Muscle layer of colon (tissue), 2 donors: ENCODE measurements around the gene XYLT2.
"Not testable (repeated sequence)": the region's sequence is repeated elsewhere in the genome, so short reads cannot be mapped to it uniquely, and the experiment has no call there.

Experiments used
- H3K27ac ChIP-seq: one replicate; pipeline ENCODE4 v1.7.0; 2013; ENCODE audit warnings: low read depth, mild to moderate bottlenecking, low read length, moderate library complexity
- H3K27me3 ChIP-seq, 2 donors: one replicate each; pipeline ENCODE4 v1.7.0; 2013; ENCODE audit warnings: low read length in 2 of 2, mild to moderate bottlenecking in 2 of 2; ENCODE audit not compliant: insufficient read depth in 2 of 2, control insufficient read depth in 1 of 2
- H3K36me3 ChIP-seq: one replicate; pipeline ENCODE4 v1.7.0; 2013; ENCODE audit warnings: mild to moderate bottlenecking, low read length; ENCODE audit not compliant: insufficient read depth
- H3K4me1 ChIP-seq: one replicate; pipeline ENCODE4 v1.7.0; 2013; ENCODE audit warnings: mild to moderate bottlenecking, low read length; ENCODE audit not compliant: insufficient read depth
- H3K4me3 ChIP-seq, 2 donors: one replicate each; pipeline ENCODE4 v1.7.0; 2013; ENCODE audit warnings: low read length in 2 of 2, low read depth in 1 of 2, mild to moderate bottlenecking in 1 of 2, moderate library complexity in 1 of 2
- H3K9ac ChIP-seq: one replicate; pipeline ENCODE4 v1.7.0; 2013; ENCODE audit warnings: low read length
- H3K9me3 ChIP-seq: one replicate; pipeline ENCODE4 v1.7.0; 2013; ENCODE audit warnings: mild to moderate bottlenecking, low read length
- donor health status: abdominal sarcoma.
- donor health status: Adenocarcinoma of cecum.

XYLT2 gene

DNA sequence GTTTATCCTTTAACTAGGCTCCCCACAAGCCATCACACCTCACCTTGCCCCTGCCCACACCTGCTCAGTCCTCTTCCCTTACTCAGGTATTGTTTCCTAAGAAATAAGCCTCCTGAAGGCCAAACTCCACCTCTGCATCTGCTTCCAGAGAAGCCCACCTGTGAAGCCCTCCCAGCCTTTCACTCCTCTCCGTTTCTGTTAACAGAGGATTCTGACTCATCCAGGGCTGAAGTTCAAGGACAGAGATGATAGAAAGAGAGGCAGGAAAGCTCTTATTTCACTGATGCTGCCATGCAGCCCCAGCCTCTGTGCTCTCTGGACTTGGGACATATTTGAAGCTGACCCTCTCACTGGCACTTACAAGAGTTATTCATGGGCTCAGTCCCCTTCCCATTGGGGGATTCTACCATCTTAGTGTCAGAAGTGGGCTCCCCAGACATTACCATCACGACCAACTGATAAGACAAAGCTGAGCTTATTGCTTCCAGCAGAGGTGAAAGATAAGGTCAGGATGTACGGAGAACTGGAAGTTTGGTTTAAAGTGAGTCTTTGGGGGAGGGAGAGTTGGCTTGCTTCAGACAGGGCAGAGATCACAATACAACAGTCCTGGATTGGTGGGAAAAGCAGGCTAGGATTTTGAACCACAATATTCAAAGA, 35.3 kb upstream of the XYLT2 start:
- Histone ChIP-seq H3K4me3 (no peak overlapping the region), H3K36me3 (no peaks in the 10 kb centered on the region), H3K4me1 (no peaks in the 10 kb centered on the region), H3K9ac (no peak overlapping the region), H3K27me3 (no peaks in the 10 kb centered on the region), H3K9me3 (no peaks in the 10 kb centered on the region), H3K27ac (no peak overlapping the region)

DNA sequence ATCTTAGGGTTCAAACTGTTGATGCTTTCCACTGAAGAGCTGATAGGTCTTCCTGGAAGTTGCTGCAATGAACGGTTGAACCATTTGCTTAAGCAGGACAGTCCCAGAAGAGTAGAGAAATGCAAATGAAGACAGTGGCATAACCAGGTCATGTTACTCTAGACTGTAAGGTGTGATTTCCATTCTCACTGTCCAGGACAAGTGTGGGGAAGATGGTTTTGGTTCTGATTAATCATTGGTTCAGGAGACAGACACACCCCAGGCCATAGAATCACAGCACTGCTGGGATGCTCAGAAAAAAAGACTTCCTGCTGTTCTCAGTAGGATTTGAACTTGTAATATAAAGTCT, 34.8 kb upstream of the XYLT2 start:
- H3K9ac ChIP-seq: no peak overlapping the region
- no peaks in the 10 kb centered on the region for H3K36me3 ChIP-seq
- H3K27me3 ChIP-seq: no peaks in the 10 kb centered on the region
- no peak overlapping the region for H3K27ac ChIP-seq
- no peaks in the 10 kb centered on the region for H3K4me1 ChIP-seq
- no peaks in the 10 kb centered on the region for H3K9me3 ChIP-seq
- H3K4me3 ChIP-seq: no peak overlapping the region

DNA sequence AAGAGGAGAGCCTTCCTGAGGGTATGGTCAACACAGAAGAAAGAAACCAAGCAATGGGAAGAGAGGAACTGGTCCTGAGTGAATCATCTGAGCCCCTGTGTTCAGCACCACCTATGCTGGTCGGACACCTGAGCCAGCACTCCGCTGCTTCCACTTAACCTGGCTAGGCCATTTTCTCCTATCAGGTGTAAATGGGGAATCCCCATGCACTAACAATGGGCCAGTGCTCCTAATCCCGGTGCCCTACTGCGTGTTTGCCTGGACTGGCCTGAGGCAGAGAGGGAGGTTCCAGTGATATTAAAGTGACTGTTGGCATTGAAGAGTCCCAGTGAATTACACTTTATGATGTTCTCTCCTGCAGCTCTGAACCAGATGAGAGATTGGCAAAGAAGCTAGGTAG, 34.4 kb upstream of the XYLT2 start:
- Histone ChIP-seq H3K4me3 (no peak overlapping the region), H3K4me1 (no peaks in the 10 kb centered on the region), H3K9me3 (no peaks in the 10 kb centered on the region), H3K27me3 (no peaks in the 10 kb centered on the region), H3K9ac (no peak overlapping the region), H3K27ac (no peak overlapping the region), H3K36me3 (no peaks in the 10 kb centered on the region)

DNA sequence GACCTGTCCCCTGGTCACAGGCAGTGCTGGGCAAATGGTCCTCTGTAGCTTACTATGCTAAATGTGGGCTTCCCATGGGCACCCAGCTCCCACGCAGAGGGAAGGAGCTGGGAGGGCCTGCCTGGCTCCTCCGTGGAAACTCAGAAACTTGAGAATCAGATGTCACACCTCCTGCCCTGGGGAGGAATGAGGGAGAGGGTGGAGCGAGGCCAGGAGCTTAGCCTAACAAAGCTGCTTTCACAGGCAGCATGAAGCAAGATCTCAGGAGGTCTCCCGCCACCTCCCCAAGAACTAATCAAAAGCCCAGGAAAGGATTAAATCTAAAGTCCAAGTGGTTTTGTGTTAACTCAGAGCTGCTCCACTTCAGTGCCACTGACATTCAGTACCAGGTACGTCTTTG, 33.6 kb upstream of the XYLT2 start:
- Histone ChIP-seq H3K9ac (no peak overlapping the region), H3K4me1 (no peaks in the 10 kb centered on the region), H3K27me3 (no peaks in the 10 kb centered on the region), H3K4me3 (no peak overlapping the region), H3K9me3 (no peaks in the 10 kb centered on the region), H3K36me3 (no peaks in the 10 kb centered on the region), H3K27ac (no peak overlapping the region)

DNA sequence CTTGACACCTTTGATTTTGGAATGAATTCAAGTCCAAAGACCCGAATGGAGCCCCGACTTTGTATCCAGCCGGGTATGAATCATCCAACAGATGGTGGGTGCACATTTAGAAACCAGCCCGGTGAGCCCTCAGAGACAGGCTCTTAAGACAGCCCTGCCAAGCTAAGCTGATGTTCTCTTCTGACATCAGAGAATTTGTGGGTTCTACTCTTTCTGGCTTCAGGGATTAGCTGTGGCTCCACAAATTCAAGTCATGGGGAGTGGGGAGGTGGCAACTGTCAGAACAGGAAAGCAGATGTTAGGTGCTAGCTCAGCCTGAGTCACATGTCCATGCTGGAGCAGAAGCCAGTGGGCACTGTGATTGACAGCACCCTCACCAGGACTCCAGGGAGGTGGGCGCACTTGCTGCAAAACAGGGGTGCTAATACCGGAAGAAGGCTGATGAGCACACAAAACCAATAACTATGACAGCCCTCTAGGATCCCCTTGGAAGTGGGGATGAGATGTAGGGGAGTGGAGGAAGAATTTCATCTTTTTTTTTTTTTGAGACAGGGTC, 31.4 kb upstream of the XYLT2 start:
- no peak overlapping the region for H3K4me3 ChIP-seq
- H3K36me3 ChIP-seq: no peaks in the 10 kb centered on the region
- H3K4me1 ChIP-seq: no peaks in the 10 kb centered on the region
- H3K27me3 ChIP-seq: no peaks in the 10 kb centered on the region
- no peak overlapping the region for H3K9ac ChIP-seq
- H3K9me3 ChIP-seq: no peaks in the 10 kb centered on the region
- H3K27ac ChIP-seq: no peak overlapping the region

DNA sequence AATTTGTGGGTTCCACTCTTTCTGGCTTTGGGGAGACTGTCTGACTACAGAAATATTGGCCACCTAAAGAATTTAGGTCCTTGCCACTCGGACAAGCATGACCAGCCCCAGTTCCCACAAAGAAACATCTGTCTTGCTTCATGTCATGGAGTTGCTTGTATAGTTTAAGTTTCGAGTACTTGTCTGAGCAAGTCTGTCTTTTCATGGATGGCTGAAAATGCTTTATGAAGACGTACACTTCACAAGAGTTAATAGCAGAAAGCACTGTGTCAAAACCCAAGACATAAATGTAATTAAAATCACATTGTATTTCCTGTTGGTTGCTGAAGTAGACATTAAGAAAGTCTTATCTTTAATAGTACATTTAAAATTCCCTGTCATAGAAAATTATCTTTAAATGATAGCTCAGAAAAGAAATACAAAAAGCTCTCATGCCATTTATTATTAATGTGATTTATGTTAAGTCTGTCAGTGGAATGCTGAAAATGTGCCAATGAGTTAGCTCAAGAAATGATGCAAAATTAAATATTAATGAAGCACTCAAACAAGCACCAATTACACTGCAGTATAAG, 29.8 kb upstream of the XYLT2 start:
- Histone ChIP-seq H3K4me1 (no peaks in the 10 kb centered on the region), H3K27me3 (no peaks in the 10 kb centered on the region), H3K9ac (no peak overlapping the region), H3K36me3 (no peaks in the 10 kb centered on the region), H3K9me3 (no peaks in the 10 kb centered on the region), H3K27ac (no peak overlapping the region), H3K4me3 (no peak overlapping the region)

DNA sequence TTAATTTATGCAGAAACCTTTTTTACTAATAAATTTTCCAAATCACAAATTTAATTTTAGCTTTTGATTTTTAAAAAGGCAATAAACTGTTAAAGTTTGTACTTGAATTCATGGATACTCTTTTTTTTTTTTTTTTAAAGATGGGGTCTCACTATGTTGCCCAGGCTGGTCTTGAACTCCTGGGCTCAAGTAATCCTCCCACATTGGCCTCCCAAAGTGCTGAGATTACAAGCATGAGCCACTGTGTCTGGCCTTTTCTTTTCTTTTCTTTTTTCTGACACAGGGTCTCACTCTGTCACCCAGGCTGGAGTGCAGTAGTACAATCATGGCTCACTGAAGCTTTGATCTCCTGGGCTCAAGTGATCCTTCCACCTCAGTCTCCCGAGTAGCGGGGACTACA, 29.3 kb upstream of the XYLT2 start:
- H3K36me3 ChIP-seq, H3K9me3 ChIP-seq, H3K4me3 ChIP-seq, H3K27me3 ChIP-seq, H3K27ac ChIP-seq, H3K4me1 ChIP-seq, H3K9ac ChIP-seq: not testable (repeated sequence)

DNA sequence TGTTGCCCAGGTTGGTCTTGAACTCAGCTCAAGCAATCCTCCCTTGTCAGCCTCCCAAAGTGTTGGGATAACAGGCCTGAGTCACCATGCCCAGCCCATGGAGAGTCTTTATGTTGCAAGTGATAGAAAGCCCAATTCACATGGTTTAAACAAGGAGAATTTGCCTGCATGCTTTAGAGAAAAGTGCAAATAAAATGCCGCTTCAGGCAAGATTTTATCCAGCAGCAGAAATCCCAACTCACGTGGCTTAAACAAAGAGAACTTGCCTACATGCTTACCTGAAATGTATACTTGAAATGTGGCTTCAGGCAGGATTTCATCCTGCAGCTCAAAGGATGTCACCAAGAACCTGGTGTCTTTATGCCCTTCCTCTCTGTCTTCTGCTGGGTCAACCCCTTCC, 28.8 kb upstream of the XYLT2 start:
- no peak overlapping the region for H3K4me3 ChIP-seq
- no peaks in the 10 kb centered on the region for H3K9me3 ChIP-seq
- no peaks in the 10 kb centered on the region for H3K27me3 ChIP-seq
- H3K4me1 ChIP-seq: no peaks in the 10 kb centered on the region
- no peak overlapping the region for H3K9ac ChIP-seq
- no peak overlapping the region for H3K27ac ChIP-seq
- no peaks in the 10 kb centered on the region for H3K36me3 ChIP-seq

DNA sequence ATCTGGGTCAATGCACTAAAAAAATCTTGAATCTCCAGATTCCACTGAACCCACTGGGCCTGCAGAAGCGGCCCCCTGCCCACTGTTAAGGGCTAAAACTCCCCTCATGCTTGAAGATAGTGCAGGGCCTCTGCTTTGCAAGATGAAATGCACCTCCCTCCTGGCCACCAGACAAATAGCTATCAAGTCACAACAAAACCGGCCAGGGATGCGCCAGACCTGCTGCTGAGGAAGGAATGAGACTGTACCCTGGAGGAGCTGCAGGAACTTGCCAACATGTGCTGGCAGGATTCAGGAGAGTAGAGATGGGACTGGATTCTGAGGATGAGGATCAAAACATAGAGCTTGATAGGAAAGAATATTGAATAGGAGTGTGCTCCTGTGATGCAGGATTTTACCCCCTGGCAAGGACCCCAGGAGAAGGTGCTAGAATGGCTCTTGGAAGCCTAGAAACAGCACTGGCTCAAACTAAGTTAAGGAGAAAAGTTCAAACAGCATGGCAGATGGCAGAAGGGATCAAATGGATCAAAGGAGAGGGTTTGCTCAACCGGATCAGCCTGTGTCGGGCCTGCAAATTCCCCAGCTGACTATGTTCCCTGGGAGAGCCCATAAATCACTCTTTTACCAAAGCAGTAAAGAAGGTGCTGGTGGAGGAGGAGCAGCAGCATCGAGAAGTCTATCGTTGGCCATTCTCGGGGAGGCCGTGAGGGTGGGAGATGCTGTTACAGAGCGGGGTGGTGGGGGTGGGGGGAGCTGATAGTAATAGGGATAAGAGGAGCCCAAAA, 27.2 kb upstream of the XYLT2 start:
- no peaks in the 10 kb centered on the region for H3K9me3 ChIP-seq
- no peaks in the 10 kb centered on the region for H3K4me1 ChIP-seq
- no peak overlapping the region for H3K27ac ChIP-seq
- H3K36me3 ChIP-seq: no peaks in the 10 kb centered on the region
- no peaks in the 10 kb centered on the region for H3K27me3 ChIP-seq
- H3K4me3 ChIP-seq: no peak overlapping the region
- no peak overlapping the region for H3K9ac ChIP-seq

DNA sequence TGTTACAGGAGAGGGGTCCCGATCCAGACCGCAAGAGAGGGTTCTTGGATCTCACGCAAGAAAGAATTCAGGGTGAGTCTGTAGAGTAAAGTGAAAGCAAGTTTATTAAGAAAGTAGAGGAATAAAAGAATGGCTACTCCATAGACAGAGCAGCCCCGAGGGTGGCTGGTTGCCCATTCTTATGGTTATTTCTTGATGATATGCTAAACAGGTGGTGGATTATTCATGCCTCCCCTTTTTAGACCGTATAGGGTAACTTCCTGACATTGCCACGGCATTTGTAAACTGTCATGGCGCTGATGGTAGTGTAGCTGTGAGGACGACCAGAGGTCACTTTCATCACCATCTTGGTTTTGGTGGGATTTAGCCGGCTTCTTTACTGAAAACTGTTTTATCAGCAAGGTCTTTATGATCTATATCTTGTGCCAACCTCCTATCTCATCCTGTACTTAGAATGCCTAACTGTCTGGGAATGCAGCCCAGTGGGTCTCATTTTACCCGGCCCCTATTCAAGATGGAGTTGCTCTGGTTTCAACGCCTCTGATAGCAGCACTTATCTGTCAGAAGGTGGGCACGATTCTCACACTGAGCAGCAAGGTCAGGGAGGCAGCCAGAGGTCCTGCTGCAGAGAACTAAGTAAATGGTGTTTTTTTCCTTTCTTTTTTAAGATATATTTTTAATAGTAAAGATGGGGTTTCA, 26.5 kb upstream of the XYLT2 start:
- Histone ChIP-seq H3K4me1 (no peaks in the 10 kb centered on the region), H3K36me3 (no peaks in the 10 kb centered on the region), H3K4me3 (no peak overlapping the region), H3K27ac (no peak overlapping the region), H3K9ac (no peak overlapping the region), H3K9me3 (no peaks in the 10 kb centered on the region), H3K27me3 (no peaks in the 10 kb centered on the region)

DNA sequence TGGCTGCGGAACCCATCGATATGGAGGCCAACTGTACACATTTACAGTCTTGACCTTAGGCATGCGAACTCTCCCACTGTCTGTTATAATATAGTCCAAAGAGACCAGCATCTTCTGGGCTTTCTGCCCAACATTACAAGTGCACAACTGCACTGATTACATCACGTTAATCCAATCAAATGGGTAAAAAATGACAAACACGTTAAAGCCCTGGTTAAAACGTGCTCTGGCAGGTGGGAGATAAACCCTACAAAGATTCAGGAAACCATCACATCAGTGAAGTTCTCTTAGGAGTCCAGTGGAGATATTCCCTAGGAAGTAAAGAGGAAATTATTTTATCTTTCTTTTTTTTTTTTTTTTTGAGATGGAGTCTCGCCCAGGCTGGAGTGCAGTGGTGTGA, 23.7 kb upstream of the XYLT2 start:
- H3K4me3 ChIP-seq: no peak overlapping the region
- H3K27ac ChIP-seq: no peak overlapping the region
- no peaks in the 10 kb centered on the region for H3K27me3 ChIP-seq
- no peaks in the 10 kb centered on the region for H3K9me3 ChIP-seq
- no peaks in the 10 kb centered on the region for H3K4me1 ChIP-seq
- no peak overlapping the region for H3K9ac ChIP-seq
- no peaks in the 10 kb centered on the region for H3K36me3 ChIP-seq
